ENCODE data around the gene PPM1H.

Gene PPM1H

DNA sequence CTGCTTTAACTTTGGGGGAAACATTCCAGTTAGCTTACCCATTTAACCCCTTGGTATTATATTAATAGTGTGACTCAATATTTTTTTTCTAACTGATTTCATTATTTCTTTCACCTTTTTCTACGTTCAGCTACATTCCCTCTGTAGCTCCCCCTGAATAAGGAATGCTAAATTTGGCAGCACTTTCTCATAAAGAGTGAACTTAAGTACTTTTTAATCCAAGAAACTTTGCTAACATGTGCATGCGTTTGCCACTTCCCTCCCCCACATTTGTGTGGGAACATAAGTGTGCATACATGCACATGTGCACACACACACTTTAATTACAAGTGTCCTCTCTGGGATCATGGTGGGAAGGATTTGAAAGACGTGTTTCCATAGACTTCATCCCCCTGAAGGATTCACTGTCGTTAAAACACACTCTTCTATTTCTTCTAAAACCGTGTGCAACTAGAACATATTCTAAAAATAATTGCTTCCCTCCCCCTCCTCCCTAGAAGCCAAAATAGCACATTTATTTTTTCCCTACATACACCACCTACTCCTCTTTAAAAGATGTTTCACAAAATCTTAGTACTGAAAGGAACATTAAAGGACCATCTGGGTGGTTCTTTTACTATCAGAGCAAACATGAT is 142.6 kb downstream of the PPM1H start:
- DNase-seq = no peak

- no peak for DNase-seq
Observed at GRCh38 chr12:62789851-62790250, 145.1 kb downstream of the PPM1H start.

GRCh38 chr12:62787611-62788010 is 147.3 kb downstream of the PPM1H start:
- no peak for DNase-seq

- DNase-seq = no peak
Observed at GRCh38 chr12:62787023-62787422, 147.9 kb downstream of the PPM1H start.

DNA sequence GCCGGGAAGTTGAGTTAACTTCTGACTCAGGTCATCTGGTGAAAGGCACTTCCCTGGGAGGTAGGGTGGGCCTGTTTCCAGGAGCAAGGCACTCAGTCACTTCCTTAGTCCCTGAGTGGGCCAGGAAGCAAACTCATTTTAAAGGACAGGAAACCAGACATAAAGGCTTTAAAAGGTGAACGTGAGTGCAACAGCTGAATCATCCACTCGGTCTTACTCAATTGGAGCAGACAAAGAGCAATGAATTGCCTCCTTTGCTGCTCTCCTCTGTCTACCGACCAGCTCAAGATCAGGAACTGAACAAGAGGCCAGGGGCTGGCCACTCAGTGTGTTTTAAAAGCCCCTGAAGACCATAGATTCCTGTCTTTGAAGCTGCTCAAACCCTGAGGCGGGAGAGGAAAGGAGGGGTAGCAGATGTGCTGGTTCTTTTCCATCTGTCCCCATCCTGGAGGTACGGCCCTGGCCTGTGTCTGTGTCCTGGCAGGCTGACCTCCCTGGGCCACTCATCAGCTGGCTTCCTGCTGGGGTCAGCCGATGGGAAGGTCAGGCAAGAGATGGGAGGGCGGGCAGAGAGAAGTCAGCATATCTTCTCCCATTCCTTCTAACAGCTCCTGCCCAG is 148.9 kb downstream of the PPM1H start:
- DNase-seq = peak; percentile 17

DNA sequence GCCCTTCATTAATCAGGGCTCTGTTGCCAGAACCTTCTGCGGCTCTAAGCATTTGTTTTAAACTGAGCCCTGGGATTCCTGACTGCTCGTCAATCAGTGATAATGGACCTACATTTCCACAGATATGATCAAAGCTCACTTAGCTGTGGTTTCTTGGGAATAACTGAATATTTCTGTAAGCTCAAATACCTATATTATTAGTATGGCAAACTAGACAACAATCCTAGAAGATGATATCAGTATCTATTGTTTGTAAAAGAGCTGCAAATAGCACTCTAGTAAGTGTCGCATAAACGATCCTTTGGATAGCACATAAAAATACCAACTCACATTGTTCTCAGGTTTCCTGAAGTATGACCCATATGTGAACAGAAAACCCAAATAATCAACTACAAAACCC is 150.4 kb downstream of the PPM1H start:
- no peak for DNase-seq

DNA sequence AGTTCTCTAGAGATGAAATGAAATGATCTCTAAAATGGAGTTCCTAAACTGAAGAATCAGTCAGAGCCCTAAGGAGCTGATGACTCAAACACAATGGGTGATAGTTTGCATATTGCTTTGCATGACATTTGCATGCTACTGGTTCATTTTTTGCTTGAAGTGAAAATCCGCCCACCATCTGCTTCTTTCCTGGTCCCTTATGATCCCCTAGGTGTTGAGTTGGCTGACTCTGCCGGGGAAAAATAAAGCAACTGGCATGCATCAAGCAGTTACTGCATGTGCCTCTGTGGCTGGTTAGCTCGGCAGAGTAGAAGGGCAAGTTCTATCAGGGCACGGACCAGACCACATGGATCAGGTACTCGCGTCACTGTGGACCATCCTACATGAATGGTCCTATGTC is 151.1 kb downstream of the PPM1H start:
- peak; percentile 16 for DNase-seq

- no peak for DNase-seq
Observed at GRCh38 chr12:62781136-62781880, 153.6 kb downstream of the PPM1H start.

DNA sequence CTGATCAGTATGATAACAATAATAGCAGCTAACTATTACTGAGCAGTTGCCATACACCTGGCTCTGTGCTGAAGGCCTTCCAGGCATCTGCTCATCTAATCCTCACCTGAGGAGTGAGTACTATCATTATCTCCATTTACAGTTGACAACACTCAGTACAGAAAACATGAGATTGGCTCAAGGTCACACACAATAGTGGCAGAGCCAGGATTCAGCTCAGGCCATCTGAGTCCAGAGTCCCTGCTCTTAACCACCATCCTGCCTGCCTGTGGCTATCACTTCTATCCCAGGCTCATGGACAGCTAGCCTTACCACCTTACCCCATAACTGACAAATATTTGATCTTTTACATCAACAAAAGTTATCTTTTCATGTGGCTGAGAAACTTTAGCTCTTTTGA is 155.5 kb downstream of the PPM1H start:
- peak; percentile 41 for DNase-seq

DNA sequence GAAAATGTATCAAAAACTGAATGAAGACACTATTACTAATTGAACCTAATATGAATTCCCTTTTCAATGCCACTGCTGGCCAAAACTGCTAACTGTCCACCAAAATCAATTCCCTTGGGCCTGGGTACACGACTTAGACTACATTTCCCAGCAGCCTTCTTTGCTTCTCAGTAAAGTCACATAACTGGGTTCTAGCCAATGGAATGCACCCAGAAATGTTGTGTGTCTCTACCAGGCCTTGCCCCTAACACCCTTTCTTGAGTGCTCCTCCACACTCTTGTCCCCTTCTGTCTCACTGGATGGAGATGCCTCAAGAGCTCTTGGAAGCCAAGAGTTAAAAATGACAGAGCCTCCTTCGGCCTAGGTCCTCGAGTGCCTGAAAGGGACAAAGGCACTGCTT is 156.8 kb downstream of the PPM1H start:
- DNase-seq = no peak

DNA sequence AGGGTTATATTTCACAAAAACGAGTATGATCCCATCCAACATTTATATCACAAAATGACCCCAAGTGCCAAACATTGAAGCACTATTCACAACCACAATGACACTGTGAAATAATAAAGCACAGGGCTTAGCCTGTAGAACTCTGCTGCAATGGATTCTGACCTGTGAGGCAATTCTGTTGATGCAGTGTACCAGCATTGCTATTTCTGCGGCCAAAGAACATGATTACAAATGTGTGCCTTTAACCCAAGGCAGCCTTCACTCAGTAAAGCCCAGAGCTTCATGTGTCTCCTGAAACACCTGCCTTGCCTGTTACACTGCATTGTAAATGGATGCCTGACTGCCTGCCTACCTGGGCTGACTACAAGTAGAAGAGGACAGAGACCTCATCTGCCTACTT is 158.0 kb downstream of the PPM1H start:
- no peak for DNase-seq

DNA sequence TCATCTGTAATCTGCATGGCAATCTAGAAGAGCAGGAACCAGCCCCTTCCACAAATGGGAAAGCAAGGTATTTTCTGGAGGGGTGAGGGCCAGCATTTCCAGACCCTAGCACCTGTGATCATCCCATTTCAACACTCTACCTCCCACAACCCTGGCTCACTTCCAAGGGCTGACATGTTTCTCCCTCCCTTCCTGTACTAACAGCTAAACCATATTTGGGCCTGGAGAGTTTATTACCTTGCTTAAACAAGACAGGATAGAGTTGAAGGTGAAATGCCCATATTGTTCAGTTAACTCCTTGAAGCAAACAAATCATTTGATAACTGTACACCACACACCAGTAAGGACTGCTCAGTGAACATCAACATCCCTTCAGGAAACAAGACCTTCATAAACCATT is 158.4 kb downstream of the PPM1H start:
- peak; percentile 13 for DNase-seq

DNA sequence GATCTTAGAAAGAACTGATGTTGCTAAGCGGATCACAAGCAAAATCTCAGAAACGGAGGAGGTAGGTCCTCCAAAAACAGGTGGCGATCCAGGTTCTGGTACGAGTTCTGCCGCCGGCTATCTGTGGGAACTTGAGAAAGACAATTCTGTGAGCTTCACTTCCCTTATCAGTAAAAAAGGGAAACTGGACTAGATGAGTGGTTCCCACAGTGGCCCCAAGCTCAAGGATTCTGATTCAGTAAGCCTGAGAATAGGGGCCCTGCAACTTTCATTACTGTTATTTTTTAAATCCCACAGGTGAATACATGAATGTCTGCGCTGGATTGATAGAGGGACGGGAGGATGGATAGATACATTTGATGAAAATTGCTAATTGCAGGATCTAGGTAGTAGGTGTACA is 160.2 kb downstream of the PPM1H start:
- no peak for DNase-seq

- no peak for DNase-seq
Observed at GRCh38 chr12:62772416-62772955, 162.5 kb downstream of the PPM1H start.

DNA sequence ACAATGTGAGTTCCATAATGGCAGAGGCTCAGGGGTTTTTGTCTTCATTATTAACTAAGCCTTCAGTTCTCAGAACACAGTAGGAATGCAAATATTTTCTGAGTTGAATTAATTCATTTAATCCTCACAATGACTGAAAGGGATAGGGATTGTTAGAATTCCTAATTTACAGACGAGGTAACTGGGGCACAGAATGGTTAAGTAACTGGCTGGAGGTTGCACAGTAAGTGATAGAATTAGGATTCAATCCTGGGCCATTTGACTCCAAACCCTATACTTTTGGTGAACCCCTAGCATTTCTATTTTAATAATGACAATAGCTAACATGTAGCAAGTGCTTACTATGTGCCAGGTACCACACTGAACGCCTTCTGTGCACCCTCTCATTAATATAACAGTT is 163.1 kb downstream of the PPM1H start:
- no peak for DNase-seq

DNA sequence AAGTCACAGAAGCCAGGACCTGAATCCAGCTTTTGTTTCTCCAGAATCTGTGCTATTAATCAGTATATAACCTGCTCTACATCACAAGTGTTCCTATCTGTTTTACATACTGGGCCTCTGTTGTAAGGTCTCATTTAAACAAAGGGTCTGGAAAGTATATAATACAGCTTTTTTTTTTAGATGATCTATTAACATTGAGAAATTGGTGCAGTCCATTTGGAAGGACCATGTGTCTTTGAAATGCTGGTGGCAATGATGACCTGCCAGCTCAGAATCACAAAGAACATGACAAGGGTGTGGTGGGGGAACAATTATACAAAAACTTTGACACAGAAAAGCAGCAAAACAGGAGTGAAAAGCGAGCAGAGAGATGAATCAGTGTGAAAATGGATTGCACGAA is 164.6 kb downstream of the PPM1H start:
- no peak for DNase-seq

DNA sequence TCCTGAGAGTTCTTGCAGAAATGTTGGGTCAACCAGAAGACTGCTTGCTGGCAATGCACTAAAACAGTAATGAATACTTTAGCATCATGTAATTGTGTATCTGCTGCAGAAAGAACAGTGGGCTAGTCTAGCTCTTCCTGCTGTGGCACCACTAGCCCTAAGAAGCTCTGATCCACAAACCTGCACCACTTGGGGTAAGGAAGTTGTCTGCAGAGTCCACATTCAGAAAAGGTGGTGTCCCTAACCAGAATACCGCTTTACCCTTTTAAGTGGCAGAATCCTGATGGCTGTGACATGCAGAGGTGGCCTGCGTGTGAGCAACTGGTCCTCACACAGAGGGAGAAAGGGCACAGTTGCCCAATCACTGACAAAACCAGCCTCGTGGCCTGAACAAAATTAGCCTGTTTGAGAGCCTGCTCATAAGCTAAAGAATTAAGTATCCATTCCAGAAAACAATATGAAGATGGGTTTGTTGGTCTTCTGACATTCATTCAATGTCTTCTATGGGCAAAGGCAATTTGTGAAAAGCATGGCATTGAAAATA is 165.8 kb downstream of the PPM1H start:
- DNase-seq = no peak

DNA sequence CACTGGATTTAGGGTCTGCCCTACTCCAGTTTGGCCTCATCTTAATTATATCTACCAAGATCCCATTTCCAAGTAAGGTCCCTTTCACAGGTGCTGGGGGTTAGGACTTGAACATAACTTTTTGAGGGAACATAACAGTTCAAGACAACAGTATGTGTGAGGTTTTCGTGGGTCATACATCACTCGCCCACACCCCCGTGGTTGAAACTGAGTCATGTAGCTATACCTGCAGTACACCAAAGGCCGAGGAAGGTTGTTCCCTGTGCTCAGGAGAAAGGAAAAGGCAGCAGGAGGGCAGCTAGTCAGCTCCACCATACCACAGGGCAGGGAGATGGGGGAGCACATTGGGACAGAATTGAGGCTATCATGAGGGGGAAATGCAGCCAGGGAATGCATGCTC is 167.0 kb downstream of the PPM1H start:
- no peak for DNase-seq

DNA sequence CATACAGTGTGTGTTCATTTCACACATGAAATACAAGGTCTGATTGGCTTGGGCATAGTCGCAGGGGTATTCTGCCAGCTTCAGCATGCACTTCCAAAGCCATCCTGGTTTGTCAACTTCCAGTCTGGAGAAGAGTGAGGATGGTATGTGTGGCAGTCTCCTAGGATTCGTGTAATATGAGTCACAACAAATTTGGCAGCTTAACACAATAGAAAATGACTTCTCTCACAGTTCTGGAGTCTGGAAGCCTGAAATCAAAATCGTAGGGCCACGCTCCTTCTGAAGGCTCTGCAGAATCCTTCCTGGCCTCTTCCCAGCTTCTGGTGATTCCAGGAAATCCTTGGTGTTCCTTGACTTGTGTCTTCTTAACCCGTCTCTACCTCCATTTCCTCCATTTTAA is 167.5 kb downstream of the PPM1H start:
- no peak for DNase-seq

GRCh38 chr12:62766496-62766895 is 168.5 kb downstream of the PPM1H start:
- no peak for DNase-seq

GRCh38 chr12:62763861-62764645 is 170.9 kb downstream of the PPM1H start:
- no peak for DNase-seq

- no peak for DNase-seq
Observed at GRCh38 chr12:62763312-62763711, 171.6 kb downstream of the PPM1H start.

- DNase-seq = no peak
Observed at GRCh38 chr12:62762645-62763044, 172.3 kb downstream of the PPM1H start.

Data from NCI-H69 (cell line).